Gastrocnemius medialis (tissue), 4 donors: ENCODE results near the gene LRRC26. TPM values are rescaled to one million over a fixed set of nuclear protein-coding genes. Genes with fewer than 3 reads are reported as not detected.

Experiments used
- ATAC-seq, 2 donors: fragments of 150-250 bp; one replicate each; pipeline ENCODE4 v1.9.1; 2016
- DNase-seq, 2 donors: peaks; one replicate each; pipeline ENCODE4 v3.0.0-alpha.2; 2019
- H3K27ac ChIP-seq, 4 donors: fragments of 200-600 bp; sonication (generic); 1 replicate in 1 of 4; 2 replicates in 3 of 4; pipeline ENCODE4 v1.5.1; 2016 to 2018; ENCODE audit warnings: mild to moderate bottlenecking in 2 of 4, moderate library complexity in 1 of 4
- H3K27me3 ChIP-seq, 3 donors: fragments of 200-600 bp; sonication (generic) in 2 of 3; 1 replicate in 1 of 3; 2 replicates in 2 of 3; pipeline versions ENCODE4 v1.5.1 to v1.6.0; 2016 to 2019; ENCODE audit warnings: mild to moderate bottlenecking in 1 of 3, moderate library complexity in 1 of 3
- H3K36me3 ChIP-seq, 2 donors: fragments of 200-600 bp; sonication (generic) in 1 of 2; one replicate each; pipeline ENCODE4 v1.5.1; 2017 to 2018
- H3K4me1 ChIP-seq, 2 donors: fragments of 200-600 bp; sonication (generic) in 1 of 2; one replicate each; pipeline ENCODE4 v1.5.1; 2016 to 2017; ENCODE audit warnings: mild to moderate bottlenecking in 2 of 2
- H3K4me3 ChIP-seq, 4 donors: fragments of 200-600 bp; sonication (generic) in 3 of 4; 1 replicate in 1 of 4; 2 replicates in 3 of 4; pipeline ENCODE4 v1.5.1; 2016 to 2019; ENCODE audit warnings: mild to moderate bottlenecking in 2 of 4
- H3K9me3 ChIP-seq, 3 donors: fragments of 200-600 bp; sonication (generic) in 2 of 3; 1 replicate in 1 of 3; 2 replicates in 2 of 3; pipeline ENCODE4 v1.5.1; 2016 to 2019
- POLR2A ChIP-seq, 2 donors: fragments of 450-650 bp; IDR thresholded peaks; one replicate each; pipeline ENCODE4 v1.6.1; 2017; ENCODE audit warnings: antibody characterized with exemption in 2 of 2, mild to moderate bottlenecking in 2 of 2, moderate library complexity in 2 of 2
- in situ Hi-C, 4 donors: fragments of 200-750 bp; cut with MboI; loops; one replicate each; pipeline versions ENCODE4 v1.15.0 to v1.8.0; 2017; ENCODE audit warnings: low sequenced_read_pairs in 4 of 4
- intact Hi-C: fragments of 100-400 bp; cut with DNase I; formaldehyde crosslinking; loops from one replicate; pipeline ENCODE4 v1.15.1; 2023; ENCODE audit warnings: low total_unique reads
- total RNA-seq, 4 donors: library from RNA; depleted of rRNA; stranded (reverse); fragments of >200 nt; gene quantifications; one replicate each; pipeline versions ENCODE4 v1.1.0 to v1.2.3, GENCODE V29; 2016
- TF ChIP-seq, protein P1 (sequence below), 5 experiments: fragments of 450-650 bp in 3 of 5; fragments of 200-600 bp in 2 of 5; sonication (generic) in 2 of 5; IDR thresholded peaks in 4 of 5; conservative IDR thresholded peaks in 1 of 5; 1 replicate in 4 of 5; 2 replicates in 1 of 5; pipeline ENCODE4 v1.5.1; 2016 to 2019; ENCODE audit warnings: antibody characterized with exemption in 5 of 5, mild to moderate bottlenecking in 3 of 5, moderate library complexity in 3 of 5

The LRRC26 gene
- total RNA-seq, 4 donors from 2014 or later, result not detected

DNA sequence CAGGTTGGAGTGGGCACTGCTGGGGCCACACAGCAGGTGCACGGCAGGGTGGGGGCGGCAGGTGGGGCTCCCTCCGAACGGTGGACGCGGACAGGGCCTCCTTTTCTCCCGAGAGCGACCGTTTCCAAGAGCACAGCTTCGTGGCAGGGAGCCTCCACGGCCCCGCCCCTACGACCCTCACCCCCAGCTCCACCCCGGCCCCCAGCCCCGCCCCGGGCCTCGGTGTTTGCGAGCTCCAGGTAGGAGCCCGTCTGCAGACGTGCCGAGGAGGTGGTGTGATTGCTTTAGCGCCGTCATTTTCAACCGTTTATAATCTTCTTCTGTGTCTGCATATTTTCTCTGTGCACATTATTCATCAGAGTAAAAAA is 22.1 kb downstream of the LRRC26 start:
- Histone ChIP-seq H3K27me3 (peaks cover 20 to 57% (median 38%) of the 10 kb centered on the region in 3 donors), H3K9me3 (no peaks in the 10 kb centered on the region), H3K36me3 (no peaks in the 10 kb centered on the region), H3K4me3 (no peak overlapping the region), H3K4me1 (no peaks in the 10 kb centered on the region), H3K27ac (no peak overlapping the region)
- in situ Hi-C loops, result no loop called here
- DNase-seq (no peak), ATAC-seq (no peak)
- TF ChIP-seq, protein P1, sequence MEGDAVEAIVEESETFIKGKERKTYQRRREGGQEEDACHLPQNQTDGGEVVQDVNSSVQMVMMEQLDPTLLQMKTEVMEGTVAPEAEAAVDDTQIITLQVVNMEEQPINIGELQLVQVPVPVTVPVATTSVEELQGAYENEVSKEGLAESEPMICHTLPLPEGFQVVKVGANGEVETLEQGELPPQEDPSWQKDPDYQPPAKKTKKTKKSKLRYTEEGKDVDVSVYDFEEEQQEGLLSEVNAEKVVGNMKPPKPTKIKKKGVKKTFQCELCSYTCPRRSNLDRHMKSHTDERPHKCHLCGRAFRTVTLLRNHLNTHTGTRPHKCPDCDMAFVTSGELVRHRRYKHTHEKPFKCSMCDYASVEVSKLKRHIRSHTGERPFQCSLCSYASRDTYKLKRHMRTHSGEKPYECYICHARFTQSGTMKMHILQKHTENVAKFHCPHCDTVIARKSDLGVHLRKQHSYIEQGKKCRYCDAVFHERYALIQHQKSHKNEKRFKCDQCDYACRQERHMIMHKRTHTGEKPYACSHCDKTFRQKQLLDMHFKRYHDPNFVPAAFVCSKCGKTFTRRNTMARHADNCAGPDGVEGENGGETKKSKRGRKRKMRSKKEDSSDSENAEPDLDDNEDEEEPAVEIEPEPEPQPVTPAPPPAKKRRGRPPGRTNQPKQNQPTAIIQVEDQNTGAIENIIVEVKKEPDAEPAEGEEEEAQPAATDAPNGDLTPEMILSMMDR (IDR thresholded peaks at IDR 0.05 in 4 of 5, conservative IDR thresholded peaks at IDR 0.05 in 1 of 5), result no peak
- no peak for TF ChIP-seq POLR2A (IDR thresholded peaks at IDR 0.05)
- intact Hi-C loops, result no loop called here

- intact Hi-C loops, result no loop called here
- Histone ChIP-seq H3K9me3 (no peaks in the 10 kb centered on the region), H3K27ac (no peak overlapping the region), H3K36me3 (no peaks in the 10 kb centered on the region), H3K4me1 (no peaks in the 10 kb centered on the region), H3K27me3 (peaks cover 22 to 62% (median 43%) of the 10 kb centered on the region in 3 donors), H3K4me3 (no peak overlapping the region)
- TF ChIP-seq POLR2A (IDR thresholded peaks at IDR 0.05), result no peak
- TF ChIP-seq, protein P1 (IDR thresholded peaks at IDR 0.05 in 4 of 5, conservative IDR thresholded peaks at IDR 0.05 in 1 of 5), result no peak
- DNase-seq (no peak), ATAC-seq (no peak)
- in situ Hi-C loops, result no loop called here
Measured at GRCh38 chr9:137147091-137147792, 22.6 kb downstream of the LRRC26 start.

DNA sequence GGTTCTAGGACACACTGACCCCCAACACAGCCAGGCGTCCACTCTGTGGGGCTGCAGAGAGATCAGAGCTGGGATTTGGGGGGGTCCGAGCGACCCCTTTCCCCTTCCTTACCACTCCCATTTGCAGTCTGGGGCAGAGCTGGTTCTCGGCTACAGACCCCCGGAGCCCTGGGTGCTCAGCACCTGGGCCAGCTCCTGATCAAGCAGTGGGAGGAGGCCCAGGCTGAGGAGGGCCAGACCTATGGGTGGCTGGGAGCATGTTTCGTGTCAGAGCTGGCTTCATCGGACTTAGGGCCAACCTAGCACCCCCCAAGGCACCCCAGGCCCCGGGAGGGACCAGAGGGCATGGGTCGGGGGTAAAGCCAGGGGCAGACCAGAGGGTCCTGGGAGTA is 23.3 kb downstream of the LRRC26 start:
- DNase-seq (no peak), ATAC-seq (no peak)
- intact Hi-C loops (no loop called here), in situ Hi-C loops (no loop called here)
- Histone ChIP-seq H3K27me3 (peaks cover 27 to 69% (median 49%) of the 10 kb centered on the region in 3 donors), H3K9me3 (no peaks in the 10 kb centered on the region), H3K4me1 (no peaks in the 10 kb centered on the region), H3K27ac (no peak overlapping the region), H3K4me3 (no peak overlapping the region), H3K36me3 (no peaks in the 10 kb centered on the region)
- TF ChIP-seq POLR2A (IDR thresholded peaks at IDR 0.05), result no peak
- TF ChIP-seq, protein P1 (IDR thresholded peaks at IDR 0.05 in 4 of 5, conservative IDR thresholded peaks at IDR 0.05 in 1 of 5), result no peak

- DNase-seq (no peak), ATAC-seq (no peak)
- Histone ChIP-seq H3K27me3 (peaks cover 33 to 75% (median 54%) of the 10 kb centered on the region in 3 donors), H3K27ac (no peak overlapping the region), H3K4me1 (no peaks in the 10 kb centered on the region), H3K36me3 (no peaks in the 10 kb centered on the region), H3K4me3 (no peak overlapping the region), H3K9me3 (no peaks in the 10 kb centered on the region)
- intact Hi-C loops, result no loop called here
- TF ChIP-seq, protein P1 (IDR thresholded peaks at IDR 0.05 in 4 of 5, conservative IDR thresholded peaks at IDR 0.05 in 1 of 5), result no peak
- TF ChIP-seq POLR2A (IDR thresholded peaks at IDR 0.05), result no peak
- in situ Hi-C loops, result no loop called here
Measured at GRCh38 chr9:137145731-137146526, 23.9 kb downstream of the LRRC26 start.
